K562 (cell line): ENCODE data around the gene MAST3.

Experiments used
- CTCF ChIP-seq, 3 experiments: IDR thresholded peaks in 2 of 3; conservative IDR thresholded peaks in 1 of 3; 2 replicates each; pipeline ENCODE4 v1.5.1; 2011 to 2012; ENCODE audit warnings: low read length in 3 of 3, mild to moderate bottlenecking in 3 of 3, control low read depth in 2 of 3, improper control_type of control experiment in 1 of 3, inconsistent platforms in 1 of 3, low read depth in 1 of 3, mixed read lengths in 1 of 3, moderate library complexity in 1 of 3; ENCODE audit not compliant: insufficient read depth in 2 of 3
- HOXB6 ChIP-seq: fragments of 250-450 bp; sonication (Bioruptor Pico); IDR thresholded peaks from 2 replicates; pipeline ENCODE4 v1.5.1; 2022; ENCODE audit warnings: mild to moderate bottlenecking, borderline replicate concordance
- JUN ChIP-seq, 2 experiments: sonication (generic) in 1 of 2; formaldehyde crosslinking in 1 of 2; IDR thresholded peaks; 2 replicates each; pipeline versions ENCODE4 v1.6.1 to v1.8.0; 2012 to 2022; ENCODE audit warnings: borderline replicate concordance in 2 of 2, mild to moderate bottlenecking in 2 of 2, improper control_type of control experiment in 1 of 2, low read depth in 1 of 2, low read length in 1 of 2, missing genetic modification reagents in 1 of 2
- MAFG ChIP-seq: fragments of 450-650 bp; conservative IDR thresholded peaks from 2 replicates; pipeline ENCODE4 v1.6.1; 2016; ENCODE audit warnings: missing genetic modification characterization, missing compliant biosample characterization
- NFRKB ChIP-seq: fragments of 450-650 bp; IDR thresholded peaks from 2 replicates; pipeline ENCODE4 v1.6.1; 2016; ENCODE audit warnings: low read depth
- NFXL1 ChIP-seq: fragments of 450-650 bp; formaldehyde crosslinking; IDR thresholded peaks from 2 replicates; pipeline ENCODE4 v1.4.0; 2021; ENCODE audit warnings: mild to moderate bottlenecking
- POLR2H ChIP-seq: IDR thresholded peaks from 2 replicates; pipeline ENCODE4 v1.6.1; 2016; ENCODE audit warnings: missing genetic modification characterization, low read depth, mild to moderate bottlenecking, control low read depth, missing compliant biosample characterization, moderate library complexity
- POU5F1 ChIP-seq: fragments of 150-350 bp; IDR thresholded peaks from 2 replicates; pipeline ENCODE4 v1.6.1; 2014; ENCODE audit warnings: borderline replicate concordance, low read length, low read depth, mild to moderate bottlenecking; ENCODE audit not compliant: partially characterized antibody
- PRDM10 ChIP-seq: fragments of 450-650 bp; IDR thresholded peaks from 2 replicates; pipeline ENCODE4 v1.6.1; 2018; ENCODE audit not compliant: partially characterized antibody
- SMARCA5 ChIP-seq: fragments of 450-650 bp; IDR thresholded peaks from 2 replicates; pipeline ENCODE4 v1.6.1; 2016
- SP2 ChIP-seq: IDR thresholded peaks from 2 replicates; pipeline ENCODE4 v1.6.1; 2011; ENCODE audit warnings: mild to moderate bottlenecking, low read depth, low read length, moderate library complexity; ENCODE audit not compliant: poor library complexity, severe bottlenecking; ENCODE audit errors: extremely low read depth
- ZNF766 ChIP-seq: fragments of 200-800 bp; sonication (Bioruptor generic); conservative IDR thresholded peaks from 2 replicates; pipeline ENCODE4 v1.6.1; 2016; ENCODE audit warnings: missing genetic modification characterization, missing compliant biosample characterization

GRCh38 chr19:18149596-18149975 lies 52.0 kb downstream of the MAST3 start:
- TF ChIP-seq POLR2H (no peak), JUN (IDR thresholded peaks at IDR 0.05; ENCODE audit: borderline replicate concordance, low read depth, low read length) (no peak), JUN (CRISPR knock-in tag; IDR thresholded peaks at IDR 0.05; ENCODE audit: borderline replicate concordance) (no peak), ZNF766 (CRISPR knock-in tag) (no peak), HOXB6 (no peak), NFXL1 (no peak), NFRKB (no peak), SP2 (no peak), PRDM10 (no peak), POU5F1 (no peak), CTCF (IDR thresholded peaks at IDR 0.05 in 2 of 3, conservative IDR thresholded peaks at IDR 0.05 in 1 of 3; ENCODE audit: insufficient read depth in 2 of 3, low read depth in 1 of 3, low read length in 3 of 3) (no peak), MAFG (tag) (no peak), SMARCA5 (no peak)
